ENCODE measurements around the gene PTPN11.
"Not testable (repeated sequence)": the region's sequence is repeated elsewhere in the genome, so short reads cannot be mapped to it uniquely, and the experiment has no call there.

PTPN11 gene

DNA sequence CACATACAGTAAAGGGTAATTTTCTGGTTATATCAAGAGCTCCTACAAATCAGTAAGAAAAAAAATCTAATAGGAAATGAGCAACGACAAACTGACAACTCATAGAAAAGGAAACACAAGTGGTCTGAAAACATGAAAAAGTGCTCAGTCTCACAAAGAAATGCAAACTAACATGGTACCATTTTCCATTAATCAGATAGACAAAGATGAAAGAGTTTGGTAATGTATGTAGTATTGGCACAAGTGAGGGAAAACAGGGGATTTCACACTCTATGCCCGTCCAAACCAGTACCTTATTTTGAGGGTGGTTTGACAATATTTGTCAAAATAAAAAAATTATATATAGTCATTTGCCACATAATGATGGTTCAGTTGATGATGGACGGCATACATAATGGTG, 13.2 kb downstream of the PTPN11 start:
- TF ChIP-seq, protein P1, sequence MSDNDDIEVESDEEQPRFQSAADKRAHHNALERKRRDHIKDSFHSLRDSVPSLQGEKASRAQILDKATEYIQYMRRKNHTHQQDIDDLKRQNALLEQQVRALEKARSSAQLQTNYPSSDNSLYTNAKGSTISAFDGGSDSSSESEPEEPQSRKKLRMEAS (IDR thresholded peaks at IDR 0.05; ENCODE audit: low read depth, low read length) = no peak
- TF ChIP-seq, protein P2, sequence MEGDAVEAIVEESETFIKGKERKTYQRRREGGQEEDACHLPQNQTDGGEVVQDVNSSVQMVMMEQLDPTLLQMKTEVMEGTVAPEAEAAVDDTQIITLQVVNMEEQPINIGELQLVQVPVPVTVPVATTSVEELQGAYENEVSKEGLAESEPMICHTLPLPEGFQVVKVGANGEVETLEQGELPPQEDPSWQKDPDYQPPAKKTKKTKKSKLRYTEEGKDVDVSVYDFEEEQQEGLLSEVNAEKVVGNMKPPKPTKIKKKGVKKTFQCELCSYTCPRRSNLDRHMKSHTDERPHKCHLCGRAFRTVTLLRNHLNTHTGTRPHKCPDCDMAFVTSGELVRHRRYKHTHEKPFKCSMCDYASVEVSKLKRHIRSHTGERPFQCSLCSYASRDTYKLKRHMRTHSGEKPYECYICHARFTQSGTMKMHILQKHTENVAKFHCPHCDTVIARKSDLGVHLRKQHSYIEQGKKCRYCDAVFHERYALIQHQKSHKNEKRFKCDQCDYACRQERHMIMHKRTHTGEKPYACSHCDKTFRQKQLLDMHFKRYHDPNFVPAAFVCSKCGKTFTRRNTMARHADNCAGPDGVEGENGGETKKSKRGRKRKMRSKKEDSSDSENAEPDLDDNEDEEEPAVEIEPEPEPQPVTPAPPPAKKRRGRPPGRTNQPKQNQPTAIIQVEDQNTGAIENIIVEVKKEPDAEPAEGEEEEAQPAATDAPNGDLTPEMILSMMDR (IDR thresholded peaks at IDR 0.05; ENCODE audit: low read depth, low read length) = no peak
- TF ChIP-seq POLR2A (IDR thresholded peaks at IDR 0.05; ENCODE audit: extremely low read depth, insufficient read length) = no peak
- TF ChIP-seq MYC (IDR thresholded peaks at IDR 0.05; ENCODE audit: low read depth, low read length) = no peak
- H3K4me3 ChIP-seq (ENCODE audit: low read depth, low read length) = no peak overlapping the region
- no peak for DNase-seq (ENCODE audit: low read depth)

DNA sequence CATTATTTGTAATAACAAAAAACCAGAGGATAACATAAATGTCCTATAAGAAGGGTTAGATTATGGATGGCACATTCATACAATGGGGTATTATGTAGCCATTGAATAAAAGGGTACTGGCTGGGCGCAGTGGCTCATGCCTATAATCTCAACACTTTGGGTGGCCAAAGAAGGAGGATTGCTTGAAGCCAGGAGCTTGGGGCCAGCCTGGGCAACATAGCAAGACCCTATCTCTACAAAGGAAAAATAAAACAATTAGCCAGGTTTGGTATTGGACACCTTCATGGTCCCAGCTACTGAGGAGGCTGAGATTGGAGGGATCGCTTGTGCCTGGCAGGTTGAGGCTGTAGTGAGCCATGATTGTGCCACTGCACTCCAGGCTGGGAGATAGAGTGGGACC, 14.8 kb downstream of the PTPN11 start:
- no peak for DNase-seq (ENCODE audit: low read depth)
- TF ChIP-seq, protein P2 (IDR thresholded peaks at IDR 0.05; ENCODE audit: low read depth, low read length) = no peak
- TF ChIP-seq POLR2A (IDR thresholded peaks at IDR 0.05; ENCODE audit: extremely low read depth, insufficient read length) = no peak
- TF ChIP-seq, protein P1 (IDR thresholded peaks at IDR 0.05; ENCODE audit: low read depth, low read length) = no peak
- TF ChIP-seq MYC (IDR thresholded peaks at IDR 0.05; ENCODE audit: low read depth, low read length) = no peak
- H3K4me3 ChIP-seq (ENCODE audit: low read depth, low read length) = no peak overlapping the region

DNA sequence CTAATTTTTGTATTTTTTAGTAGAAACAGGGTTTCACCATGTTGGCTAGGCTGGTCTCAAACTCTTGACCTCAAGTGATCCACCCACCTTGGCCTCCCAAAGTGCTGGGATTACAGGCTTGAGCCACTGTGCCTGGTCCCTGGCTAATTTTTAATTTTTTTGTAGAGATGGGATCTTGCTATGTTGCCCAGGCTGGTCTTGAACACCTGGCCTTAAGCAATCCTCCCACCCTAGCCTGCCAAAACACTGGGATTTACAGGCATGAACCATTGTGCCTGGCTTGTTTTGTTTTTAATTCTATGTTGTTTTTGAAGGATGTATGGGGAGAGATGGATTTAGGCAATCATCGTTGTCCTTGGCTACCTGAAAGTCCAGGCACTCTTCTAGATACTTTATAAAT, 19.9 kb downstream of the PTPN11 start:
- not testable (repeated sequence) for H3K4me3 ChIP-seq (ENCODE audit: low read depth, low read length); DNase-seq (ENCODE audit: low read depth)

DNA sequence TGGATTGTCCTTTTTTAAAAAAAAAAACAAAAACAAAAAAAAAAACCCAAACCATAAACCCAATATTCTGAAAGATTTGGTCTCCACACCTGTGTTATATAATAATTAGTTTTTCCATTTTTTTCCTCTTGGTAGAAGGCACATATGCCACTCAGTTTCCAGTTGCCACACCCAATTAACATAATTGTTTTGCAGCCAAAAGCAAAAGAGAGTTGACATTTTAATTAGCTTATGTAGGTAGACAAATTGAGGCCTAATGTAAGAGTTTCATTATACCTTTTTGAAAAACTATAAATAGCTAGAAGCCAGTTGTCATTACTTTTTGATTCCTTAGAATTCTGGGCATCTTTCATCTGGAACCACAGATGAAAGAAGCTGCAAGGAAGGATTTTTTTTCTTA, 21.0 kb downstream of the PTPN11 start:
- no peak for DNase-seq (ENCODE audit: low read depth)
- TF ChIP-seq MYC (IDR thresholded peaks at IDR 0.05; ENCODE audit: low read depth, low read length) (no peak), POLR2A (IDR thresholded peaks at IDR 0.05; ENCODE audit: extremely low read depth, insufficient read length) (no peak)
- TF ChIP-seq, protein P1 (IDR thresholded peaks at IDR 0.05; ENCODE audit: low read depth, low read length) = no peak
- TF ChIP-seq, protein P2 (IDR thresholded peaks at IDR 0.05; ENCODE audit: low read depth, low read length) = no peak
- no peak overlapping the region for H3K4me3 ChIP-seq (ENCODE audit: low read depth, low read length)

DNA sequence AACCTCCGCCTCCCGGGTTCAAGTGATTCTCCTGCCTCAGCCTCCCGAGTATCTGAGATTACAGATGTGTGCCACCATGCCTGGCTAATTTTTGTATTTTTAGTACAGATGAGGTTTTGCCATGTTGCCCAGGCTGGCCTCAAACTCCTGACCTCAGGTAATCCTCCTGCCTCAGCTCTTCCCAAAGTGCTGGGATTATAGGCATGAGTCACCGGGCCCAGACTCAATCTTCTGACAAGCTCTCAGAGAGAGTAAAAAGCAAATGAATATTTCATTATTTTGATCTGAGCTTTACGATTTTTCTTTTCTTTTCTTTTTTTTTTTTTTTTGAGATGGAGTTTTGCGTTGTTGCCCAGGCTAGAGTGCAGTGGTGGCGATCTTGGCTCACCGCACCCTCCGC, 21.9 kb downstream of the PTPN11 start:
- H3K4me3 ChIP-seq (ENCODE audit: low read depth, low read length); DNase-seq (ENCODE audit: low read depth): not testable (repeated sequence)

DNA sequence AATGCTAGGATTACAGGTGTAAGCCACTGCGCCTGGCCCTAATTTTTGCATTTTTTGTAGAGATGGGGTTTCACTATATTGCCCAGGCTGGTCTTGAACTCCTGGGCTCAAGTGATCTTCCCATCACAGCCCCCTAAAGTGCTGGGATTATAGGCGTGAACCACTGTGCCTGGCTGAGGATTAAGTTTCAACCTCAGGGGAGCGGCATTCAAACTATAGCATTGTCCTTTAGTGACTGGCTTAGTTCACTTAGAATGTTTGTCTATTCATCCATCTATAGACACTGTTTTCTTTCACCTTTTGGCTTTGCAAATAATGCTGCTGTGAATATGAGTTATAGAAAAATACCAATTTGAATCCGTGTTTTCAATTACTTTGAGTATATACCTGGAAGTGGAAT, 25.2 kb downstream of the PTPN11 start:
- no peak overlapping the region for H3K4me3 ChIP-seq (ENCODE audit: low read depth, low read length)
- TF ChIP-seq, protein P2 (IDR thresholded peaks at IDR 0.05; ENCODE audit: low read depth, low read length) = no peak
- TF ChIP-seq MYC (IDR thresholded peaks at IDR 0.05; ENCODE audit: low read depth, low read length) (no peak), POLR2A (IDR thresholded peaks at IDR 0.05; ENCODE audit: extremely low read depth, insufficient read length) (no peak)
- TF ChIP-seq, protein P1 (IDR thresholded peaks at IDR 0.05; ENCODE audit: low read depth, low read length) = no peak
- DNase-seq (ENCODE audit: low read depth) = no peak

DNA sequence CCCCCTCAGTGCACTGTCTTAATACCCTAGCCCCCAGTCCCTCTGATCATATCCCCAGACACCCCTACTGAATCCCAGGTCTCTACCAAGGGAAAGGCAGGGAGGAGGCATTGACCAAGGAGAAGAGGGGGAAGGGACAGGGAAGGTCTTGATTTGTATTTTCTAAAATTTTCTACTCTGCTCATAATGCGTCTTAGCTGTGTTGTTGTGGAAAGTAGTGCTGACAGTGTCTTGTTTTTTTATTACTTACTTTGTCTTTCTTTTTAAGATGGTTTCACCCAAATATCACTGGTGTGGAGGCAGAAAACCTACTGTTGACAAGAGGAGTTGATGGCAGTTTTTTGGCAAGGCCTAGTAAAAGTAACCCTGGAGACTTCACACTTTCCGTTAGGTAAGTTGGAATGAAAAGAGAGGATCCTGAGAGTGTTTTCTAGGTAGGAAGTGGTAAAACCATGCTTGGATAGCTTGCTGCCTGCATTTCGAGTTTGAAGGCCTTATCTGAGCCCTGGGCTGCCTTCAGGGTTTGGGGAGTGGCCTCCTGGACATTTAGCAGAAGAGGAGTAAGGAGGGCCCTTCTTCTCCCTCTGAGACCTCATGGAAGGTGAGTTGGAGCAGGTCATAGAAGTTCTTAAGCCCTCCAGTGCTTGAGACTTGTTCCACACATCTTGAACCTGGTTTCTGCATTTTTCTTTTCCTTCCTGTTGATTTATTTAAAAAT, 27.4 kb downstream of the PTPN11 start:
- H3K4me3 ChIP-seq (ENCODE audit: low read depth, low read length) = no peak overlapping the region
- DNase-seq (ENCODE audit: low read depth) = no peak
- no peak for TF ChIP-seq MYC (IDR thresholded peaks at IDR 0.05; ENCODE audit: low read depth, low read length)
- TF ChIP-seq, protein P1 (IDR thresholded peaks at IDR 0.05; ENCODE audit: low read depth, low read length) = no peak
- no peak for TF ChIP-seq POLR2A (IDR thresholded peaks at IDR 0.05; ENCODE audit: extremely low read depth, insufficient read length)
- TF ChIP-seq, protein P2 (IDR thresholded peaks at IDR 0.05; ENCODE audit: low read depth, low read length) = no peak
